Thoracic aorta (tissue), 2 donors: Measurements from ENCODE around the gene SCYL2. TPM values are rescaled to one million over a fixed set of nuclear protein-coding genes. Genes with fewer than 3 reads are reported as not detected.

Experiments used
- ATAC-seq: fragments of 150-250 bp; one replicate; pipeline ENCODE4 v1.8.0; 2017; ENCODE audit warnings: low read depth; ENCODE audit not compliant: insufficient number of reproducible peaks, low FRiP score
- DNase-seq: peaks from one replicate; pipeline ENCODE4 v3.0.0-alpha.2; 2020; ENCODE audit warnings: low spot score
- H3K27ac ChIP-seq, 2 donors: fragments of 200-600 bp; sonication (generic); 1 replicate in 1 of 2; 2 replicates in 1 of 2; pipeline ENCODE4 v1.5.1; 2016; ENCODE audit warnings: mild to moderate bottlenecking in 2 of 2, moderate library complexity in 2 of 2
- H3K27me3 ChIP-seq: fragments of 200-600 bp; sonication (generic); replicated peaks from 2 replicates; pipeline ENCODE4 v1.6.0; 2016; ENCODE audit warnings: mild to moderate bottlenecking; ENCODE audit not compliant: insufficient read depth
- H3K36me3 ChIP-seq: fragments of 200-600 bp; sonication (generic); one replicate; pipeline ENCODE4 v1.5.1; 2016
- H3K4me1 ChIP-seq, 2 donors: fragments of 200-600 bp; sonication (generic); 1 replicate in 1 of 2; 2 replicates in 1 of 2; pipeline versions ENCODE4 v1.5.1 to v1.6.0; 2016; ENCODE audit warnings: low read depth in 2 of 2, mild to moderate bottlenecking in 1 of 2; ENCODE audit not compliant: control insufficient read depth in 1 of 2
- H3K4me3 ChIP-seq: fragments of 200-600 bp; sonication (generic); 2 replicates; pipeline ENCODE4 v1.5.1; 2016; ENCODE audit warnings: mild to moderate bottlenecking
- H3K9me3 ChIP-seq: fragments of 200-600 bp; sonication (generic); 2 replicates; pipeline ENCODE4 v1.5.1; 2016
- CTCF ChIP-seq: fragments of 200-600 bp; sonication (generic); IDR thresholded peaks from one replicate; pipeline ENCODE4 v1.5.1; 2019; ENCODE audit warnings: antibody characterized with exemption
- total RNA-seq, 2 donors: library from RNA; depleted of rRNA; stranded (reverse); fragments of >200 nt; gene quantifications; one replicate each; pipeline versions ENCODE4 v1.1.0 to v1.2.3, GENCODE V29; 2016

SCYL2 gene
- total RNA-seq, 2 donors from 2014 or later = 44.8 to 52.3 TPM

GRCh38 chr12:100238801-100239200 lies 28.2 kb upstream of the SCYL2 start:
- H3K27ac ChIP-seq = no peak overlapping the region
- H3K27me3 ChIP-seq = no peaks in the 10 kb centered on the region
- H3K9me3 ChIP-seq = no peaks in the 10 kb centered on the region
- no peak for ATAC-seq
- no peak for TF ChIP-seq CTCF
- DNase-seq = no peak
- H3K36me3 ChIP-seq = no peaks in the 10 kb centered on the region
- H3K4me3 ChIP-seq = no peak overlapping the region
- H3K4me1 ChIP-seq = peaks cover 0 to 7% of the 10 kb centered on the region in 2 donors

- no peak for TF ChIP-seq CTCF
- Histone ChIP-seq H3K27me3 (no peaks in the 10 kb centered on the region), H3K4me3 (no peak overlapping the region), H3K9me3 (no peaks in the 10 kb centered on the region), H3K36me3 (no peaks in the 10 kb centered on the region), H3K27ac (no peak overlapping the region), H3K4me1 (no peaks in the 10 kb centered on the region)
- no peak for DNase-seq
- no peak for ATAC-seq
Measured at GRCh38 chr12:100239589-100239988, 27.4 kb upstream of the SCYL2 start.

- H3K4me1 ChIP-seq = no peaks in the 10 kb centered on the region
- DNase-seq = no peak
- no peaks in the 10 kb centered on the region for H3K9me3 ChIP-seq
- H3K27me3 ChIP-seq = no peaks in the 10 kb centered on the region
- no peak for ATAC-seq
- H3K27ac ChIP-seq = no peak overlapping the region
- H3K4me3 ChIP-seq = no peak overlapping the region
- no peak for TF ChIP-seq CTCF
- H3K36me3 ChIP-seq = no peaks in the 10 kb centered on the region
Measured at GRCh38 chr12:100243137-100243536, 23.8 kb upstream of the SCYL2 start.

- Histone ChIP-seq H3K9me3 (no peaks in the 10 kb centered on the region), H3K4me3 (no peak overlapping the region), H3K4me1 (no peaks in the 10 kb centered on the region), H3K27ac (no peak overlapping the region), H3K36me3 (no peaks in the 10 kb centered on the region), H3K27me3 (no peaks in the 10 kb centered on the region)
- DNase-seq = no peak
- ATAC-seq = no peak
- no peak for TF ChIP-seq CTCF
Measured at GRCh38 chr12:100247765-100248164, 19.2 kb upstream of the SCYL2 start.

- no peaks in the 10 kb centered on the region for H3K27me3 ChIP-seq
- H3K4me3 ChIP-seq = no peak overlapping the region
- no peak for TF ChIP-seq CTCF
- no peak for ATAC-seq
- no peaks in the 10 kb centered on the region for H3K9me3 ChIP-seq
- DNase-seq = no peak
- H3K4me1 ChIP-seq = no peaks in the 10 kb centered on the region
- H3K36me3 ChIP-seq = no peaks in the 10 kb centered on the region
- no peak overlapping the region for H3K27ac ChIP-seq
Measured at GRCh38 chr12:100248886-100249285, 18.1 kb upstream of the SCYL2 start.
